Measurements from ENCODE around the gene RTF1. TPM values are rescaled to one million over a fixed set of nuclear protein-coding genes. Genes with fewer than 3 reads are reported as not detected.
A peak's percentile ranks its signal among the peaks of the same experiment; 100 is the strongest.
"Not testable (repeated sequence)": the region's sequence is repeated elsewhere in the genome, so short reads cannot be mapped to it uniquely, and the experiment has no call there.

The RTF1 gene
- total RNA-seq, 1 donor from 2014 or later: 27.1 TPM

- DNase-seq (no peak), ATAC-seq (no peak)
- H3K27ac ChIP-seq: no peak overlapping the region
- peaks cover 9% of the 10 kb centered on the region for H3K4me1 ChIP-seq
- intact Hi-C loops (cut with DNase I): no loop called here
- H3K36me3 ChIP-seq: no peaks in the 10 kb centered on the region
- H3K4me3 ChIP-seq: no peak overlapping the region
- H3K9me3 ChIP-seq: no peaks in the 10 kb centered on the region
- H3K27me3 ChIP-seq (ENCODE audit: low read depth): no peaks in the 10 kb centered on the region
- TF ChIP-seq, protein P1, sequence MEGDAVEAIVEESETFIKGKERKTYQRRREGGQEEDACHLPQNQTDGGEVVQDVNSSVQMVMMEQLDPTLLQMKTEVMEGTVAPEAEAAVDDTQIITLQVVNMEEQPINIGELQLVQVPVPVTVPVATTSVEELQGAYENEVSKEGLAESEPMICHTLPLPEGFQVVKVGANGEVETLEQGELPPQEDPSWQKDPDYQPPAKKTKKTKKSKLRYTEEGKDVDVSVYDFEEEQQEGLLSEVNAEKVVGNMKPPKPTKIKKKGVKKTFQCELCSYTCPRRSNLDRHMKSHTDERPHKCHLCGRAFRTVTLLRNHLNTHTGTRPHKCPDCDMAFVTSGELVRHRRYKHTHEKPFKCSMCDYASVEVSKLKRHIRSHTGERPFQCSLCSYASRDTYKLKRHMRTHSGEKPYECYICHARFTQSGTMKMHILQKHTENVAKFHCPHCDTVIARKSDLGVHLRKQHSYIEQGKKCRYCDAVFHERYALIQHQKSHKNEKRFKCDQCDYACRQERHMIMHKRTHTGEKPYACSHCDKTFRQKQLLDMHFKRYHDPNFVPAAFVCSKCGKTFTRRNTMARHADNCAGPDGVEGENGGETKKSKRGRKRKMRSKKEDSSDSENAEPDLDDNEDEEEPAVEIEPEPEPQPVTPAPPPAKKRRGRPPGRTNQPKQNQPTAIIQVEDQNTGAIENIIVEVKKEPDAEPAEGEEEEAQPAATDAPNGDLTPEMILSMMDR (IDR thresholded peaks at IDR 0.05): no peak
Measured at GRCh38 chr15:41411441-41411840, 5.5 kb upstream of the RTF1 start.

DNA sequence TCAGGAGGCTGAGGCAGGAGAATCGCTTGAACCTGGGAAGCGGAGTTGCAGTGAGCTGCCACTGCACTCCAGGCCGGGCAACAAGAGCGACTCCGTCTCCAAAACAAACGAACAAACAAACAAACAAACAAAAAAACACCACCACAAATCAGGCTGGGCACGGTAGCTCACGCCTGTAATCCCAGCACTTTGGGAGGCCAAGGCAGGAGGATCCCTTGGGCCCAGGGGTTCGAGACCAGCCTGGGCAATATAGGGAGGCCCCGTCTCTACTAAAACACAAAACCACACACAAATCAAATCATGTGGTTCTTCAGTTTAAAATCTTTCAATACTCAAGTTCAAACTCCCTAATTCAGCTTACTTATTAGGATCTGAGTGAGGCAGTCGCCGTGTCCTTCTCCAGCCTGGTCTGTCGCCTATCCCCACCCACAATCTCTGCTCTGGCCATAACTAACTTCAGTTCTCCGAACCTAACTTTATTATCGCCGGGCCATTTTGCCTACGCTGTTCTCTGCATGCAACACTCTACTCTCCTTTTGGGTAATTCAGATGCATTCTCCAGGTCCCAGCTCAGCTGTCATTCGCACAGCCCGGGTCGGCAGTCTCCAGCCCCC lies 660 bp upstream of the RTF1 start:
- Histone ChIP-seq H3K4me3 (peak overlapping the region; percentile 93), H3K36me3 (no peaks in the 10 kb centered on the region), H3K4me1 (peaks cover 26% of the 10 kb centered on the region), H3K9me3 (no peaks in the 10 kb centered on the region), H3K27me3 (ENCODE audit: low read depth) (no peaks in the 10 kb centered on the region), H3K27ac (peak overlapping the region; percentile 90)
- TF ChIP-seq, protein P1 (IDR thresholded peaks at IDR 0.05): no peak
- intact Hi-C loops (cut with DNase I): no loop called here
- DNase-seq: no peak
- ATAC-seq: peak; percentile 24 to 39

DNA sequence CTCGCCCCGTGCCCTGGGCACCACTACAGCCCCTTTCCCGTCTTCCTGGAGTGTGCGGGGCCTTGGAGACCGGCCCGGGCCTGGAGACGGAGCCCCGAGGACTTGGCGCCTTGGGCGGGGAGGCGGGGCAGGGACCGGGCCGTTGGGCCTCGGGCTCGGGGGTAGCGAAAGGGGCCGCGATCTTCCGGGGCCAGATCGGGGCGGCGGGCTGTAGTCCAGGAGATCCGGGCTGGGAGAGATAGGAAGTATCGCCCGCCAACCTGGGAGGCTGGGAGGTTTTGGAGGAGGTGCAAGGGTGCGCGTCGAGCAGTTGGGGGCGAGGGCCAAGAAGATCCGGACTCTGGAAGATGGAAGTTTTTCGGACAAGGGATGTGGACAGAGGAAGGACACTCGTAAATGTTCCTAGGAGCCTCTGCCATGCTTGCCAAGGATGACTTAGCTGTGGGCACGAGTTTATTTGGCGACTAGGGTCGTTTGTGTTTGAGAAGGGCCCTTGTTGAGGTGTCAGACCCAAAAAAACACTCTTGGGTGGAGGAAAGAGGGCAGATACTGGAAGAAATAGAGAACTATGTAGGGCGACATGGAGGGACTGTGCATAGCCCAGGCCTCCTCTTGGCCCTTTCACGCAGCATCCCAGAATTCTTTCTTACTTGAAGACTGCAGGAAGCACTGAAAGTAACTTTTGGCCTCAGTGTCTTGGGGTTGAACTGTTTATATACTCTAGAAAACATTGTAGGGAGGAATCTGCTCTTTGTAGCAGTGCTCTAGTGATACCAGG lies 712 bp downstream of the RTF1 start:
- TF ChIP-seq, protein P1 (IDR thresholded peaks at IDR 0.05): no peak
- peak overlapping the region; percentile 93 for H3K4me3 ChIP-seq
- no peaks in the 10 kb centered on the region for H3K36me3 ChIP-seq
- peaks cover 30% of the 10 kb centered on the region for H3K4me1 ChIP-seq
- H3K27me3 ChIP-seq (ENCODE audit: low read depth): no peaks in the 10 kb centered on the region
- H3K9me3 ChIP-seq: no peaks in the 10 kb centered on the region
- DNase-seq (no peak), ATAC-seq (peak in 1 of 2 donors; percentile 72)
- intact Hi-C loops (cut with DNase I): no loop called here
- H3K27ac ChIP-seq: peak overlapping the region; percentile 90

DNA sequence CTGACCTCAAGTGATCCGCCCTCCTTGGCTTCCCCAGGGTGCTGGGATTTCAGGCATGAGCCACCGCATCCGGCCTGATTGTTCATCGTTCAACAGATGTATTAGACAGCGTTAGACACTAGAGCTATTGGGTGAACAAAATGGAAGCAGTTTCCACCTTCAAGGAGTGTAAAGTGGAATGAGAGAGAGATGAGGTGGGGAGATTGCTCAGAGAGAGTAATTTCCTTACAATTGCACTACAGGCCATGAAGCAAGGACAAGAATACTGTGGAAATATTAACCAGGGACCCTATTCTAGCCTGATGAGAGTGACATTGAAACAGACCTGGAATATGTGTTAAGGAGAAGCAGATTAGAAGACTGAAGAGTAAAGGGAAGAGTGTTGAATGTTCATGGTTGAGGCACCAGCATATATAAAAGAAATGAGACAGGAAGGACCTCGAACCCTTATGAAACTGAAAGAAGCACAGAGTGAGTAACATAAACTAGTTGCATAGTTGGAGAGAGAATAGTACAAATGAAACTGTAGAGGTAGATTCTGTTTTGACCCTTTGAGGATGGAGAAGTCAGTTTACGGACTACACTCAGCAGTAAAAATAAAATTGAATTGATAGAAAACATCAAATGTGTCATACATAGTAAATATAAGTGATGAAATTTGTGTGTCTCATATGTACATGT lies 7.2 kb downstream of the RTF1 start:
- ATAC-seq (no peak), DNase-seq (no peak)
- no peaks in the 10 kb centered on the region for H3K36me3 ChIP-seq
- no peaks in the 10 kb centered on the region for H3K27me3 ChIP-seq (ENCODE audit: low read depth)
- no peaks in the 10 kb centered on the region for H3K9me3 ChIP-seq
- intact Hi-C loops (cut with DNase I): no loop called here
- H3K27ac ChIP-seq: no peak overlapping the region
- H3K4me1 ChIP-seq: peaks cover 8% of the 10 kb centered on the region
- TF ChIP-seq, protein P1 (IDR thresholded peaks at IDR 0.05): no peak
- no peak overlapping the region for H3K4me3 ChIP-seq

DNA sequence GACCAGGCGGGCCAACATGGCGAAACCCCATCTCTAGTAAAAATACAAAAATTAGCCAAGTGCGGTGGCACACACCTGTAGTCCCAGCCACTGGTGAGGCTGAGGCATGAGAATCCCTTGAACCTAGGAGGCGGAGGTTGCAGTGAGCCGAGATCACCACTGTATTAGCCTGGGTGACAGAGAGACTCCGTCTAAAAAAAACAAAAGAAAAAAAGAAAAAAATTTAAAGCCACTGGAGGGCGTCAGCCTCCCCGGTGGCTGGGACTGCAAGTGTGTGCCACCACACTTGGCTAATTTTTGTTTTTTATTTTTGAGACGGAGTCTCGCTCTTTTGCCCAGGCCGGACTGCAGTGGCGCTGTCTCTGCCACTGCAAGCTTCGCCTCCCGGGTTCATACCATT lies 7.9 kb downstream of the RTF1 start:
- no peak for ATAC-seq
- H3K36me3 ChIP-seq: no peaks in the 10 kb centered on the region
- H3K4me3 ChIP-seq: no peak overlapping the region
- H3K4me1 ChIP-seq: peaks cover 12% of the 10 kb centered on the region
- DNase-seq: no peak
- no peaks in the 10 kb centered on the region for H3K9me3 ChIP-seq
- intact Hi-C loops (cut with DNase I): no loop called here
- TF ChIP-seq, protein P1 (IDR thresholded peaks at IDR 0.05): no peak
- no peaks in the 10 kb centered on the region for H3K27me3 ChIP-seq (ENCODE audit: low read depth)
- H3K27ac ChIP-seq: no peak overlapping the region

DNA sequence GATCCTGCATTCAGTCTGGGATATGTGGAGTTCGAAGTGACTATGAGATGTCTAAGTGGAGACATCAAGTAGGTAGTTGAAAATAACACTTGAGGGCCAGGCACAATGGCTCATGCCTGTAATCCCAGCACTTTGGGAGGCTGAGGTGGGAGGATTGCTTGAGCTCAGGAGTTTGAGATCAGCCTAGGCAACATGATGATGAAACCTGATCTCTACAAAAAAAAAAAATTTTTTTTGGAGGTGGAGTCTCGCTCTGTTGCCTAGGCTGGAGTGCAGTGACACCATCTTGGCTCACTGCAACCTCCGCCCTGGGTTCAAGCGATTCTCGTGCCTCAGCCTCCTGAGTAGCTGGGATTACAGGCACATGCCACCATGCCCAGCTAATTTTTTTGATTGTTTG lies 9.0 kb downstream of the RTF1 start:
- H3K27ac ChIP-seq; ATAC-seq; H3K27me3 ChIP-seq (ENCODE audit: low read depth); H3K4me3 ChIP-seq; intact Hi-C loops (cut with DNase I); H3K9me3 ChIP-seq; H3K36me3 ChIP-seq; DNase-seq: not testable (repeated sequence)
- H3K4me1 ChIP-seq: peaks cover 12% of the 10 kb centered on the region

Data from lower lobe of right lung (tissue), 2 donors.